PC-3 (cell line): ENCODE results near the gene ACER3.

Experiments used
- EZH2 ChIP-seq: fragments of 300-600 bp; sonication (generic); IDR thresholded peaks from one replicate; pipeline ENCODE4 v1.6.1; 2017; ENCODE audit warnings: antibody characterized with exemption, mild to moderate bottlenecking, low read length; ENCODE audit not compliant: unreplicated experiment
- TF ChIP-seq, protein P1 (sequence below): fragments of 300-600 bp; sonication (generic); conservative IDR thresholded peaks from 2 replicates; pipeline ENCODE4 v1.5.1; 2017; ENCODE audit warnings: antibody characterized with exemption, low read depth, mild to moderate bottlenecking, low read length

DNA sequence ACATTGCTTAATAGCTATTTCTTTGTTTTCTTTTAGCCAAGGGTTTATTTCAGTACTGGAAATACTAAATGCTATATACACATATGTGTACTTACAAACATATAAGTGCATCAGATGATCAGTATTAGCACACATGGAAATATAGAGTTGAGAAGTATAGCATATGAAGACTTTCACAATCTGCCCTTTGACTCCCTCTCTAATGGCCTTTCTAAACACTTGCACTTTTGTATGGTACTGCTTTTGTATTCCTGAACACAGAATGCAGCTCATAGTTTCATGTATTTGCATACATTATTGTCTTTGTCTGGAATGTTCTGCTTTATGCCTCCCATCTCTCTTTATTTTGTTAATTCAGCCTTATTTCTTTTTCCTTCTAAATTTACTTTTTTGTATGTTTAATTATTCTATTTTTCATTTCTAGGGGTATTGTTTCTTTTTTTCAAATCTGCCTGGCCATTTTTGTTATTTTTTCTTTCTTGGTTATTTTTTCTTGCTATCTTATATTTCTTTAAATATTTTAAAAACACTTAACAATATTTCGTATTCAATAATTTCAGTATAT, 28.8 kb downstream of the ACER3 start:
- TF ChIP-seq, protein P1, sequence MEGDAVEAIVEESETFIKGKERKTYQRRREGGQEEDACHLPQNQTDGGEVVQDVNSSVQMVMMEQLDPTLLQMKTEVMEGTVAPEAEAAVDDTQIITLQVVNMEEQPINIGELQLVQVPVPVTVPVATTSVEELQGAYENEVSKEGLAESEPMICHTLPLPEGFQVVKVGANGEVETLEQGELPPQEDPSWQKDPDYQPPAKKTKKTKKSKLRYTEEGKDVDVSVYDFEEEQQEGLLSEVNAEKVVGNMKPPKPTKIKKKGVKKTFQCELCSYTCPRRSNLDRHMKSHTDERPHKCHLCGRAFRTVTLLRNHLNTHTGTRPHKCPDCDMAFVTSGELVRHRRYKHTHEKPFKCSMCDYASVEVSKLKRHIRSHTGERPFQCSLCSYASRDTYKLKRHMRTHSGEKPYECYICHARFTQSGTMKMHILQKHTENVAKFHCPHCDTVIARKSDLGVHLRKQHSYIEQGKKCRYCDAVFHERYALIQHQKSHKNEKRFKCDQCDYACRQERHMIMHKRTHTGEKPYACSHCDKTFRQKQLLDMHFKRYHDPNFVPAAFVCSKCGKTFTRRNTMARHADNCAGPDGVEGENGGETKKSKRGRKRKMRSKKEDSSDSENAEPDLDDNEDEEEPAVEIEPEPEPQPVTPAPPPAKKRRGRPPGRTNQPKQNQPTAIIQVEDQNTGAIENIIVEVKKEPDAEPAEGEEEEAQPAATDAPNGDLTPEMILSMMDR, result no peak
- no peak for TF ChIP-seq EZH2
